Chondrocyte (in vitro differentiated cells): ENCODE data around the gene KLHL10. TPM values are rescaled to one million over a fixed set of nuclear protein-coding genes. Genes with fewer than 3 reads are reported as not detected.
"Not testable (repeated sequence)": the region's sequence is repeated elsewhere in the genome, so short reads cannot be mapped to it uniquely, and the experiment has no call there.

Experiments used
- DNase-seq: peaks from one replicate; pipeline ENCODE4 v3.0.0; 2021; ENCODE audit warnings: mixed read lengths, low spot score
- H3K27ac Mint-ChIP-seq: one replicate; pipeline ENCODE4 v1.8.0; 2021; ENCODE audit warnings: mild to moderate bottlenecking, moderate library complexity, mixed read lengths; ENCODE audit not compliant: unreplicated experiment
- H3K27me3 Mint-ChIP-seq: 2 replicates; pipeline ENCODE4 v1.8.0; 2021; ENCODE audit warnings: low read depth, mixed read lengths
- H3K36me3 Mint-ChIP-seq: 2 replicates; pipeline ENCODE4 v1.8.0; 2021; ENCODE audit warnings: low read depth, mixed read lengths
- H3K4me1 Mint-ChIP-seq: 2 replicates; pipeline ENCODE4 v1.8.0; 2021; ENCODE audit warnings: low read depth, mild to moderate bottlenecking, mixed read lengths
- H3K4me3 Mint-ChIP-seq: one replicate; pipeline ENCODE4 v1.8.0; 2021; ENCODE audit warnings: mild to moderate bottlenecking, moderate library complexity, mixed read lengths; ENCODE audit not compliant: unreplicated experiment
- H3K9me3 Mint-ChIP-seq: 2 replicates; pipeline ENCODE4 v1.8.0; 2021; ENCODE audit warnings: low read depth, mixed read lengths
- total RNA-seq: library from RNA; stranded (reverse); gene quantifications from 3 replicates; pipeline ENCODE4 v1.2.1, GENCODE V29; 2021
- TF ChIP-seq, protein P1 (sequence below): fragments of 200-600 bp; sonication (generic); IDR thresholded peaks from 2 replicates; pipeline ENCODE4 v1.5.0; 2021; ENCODE audit warnings: antibody characterized with exemption, mild to moderate bottlenecking, moderate library complexity

Gene KLHL10
- total RNA-seq, 1 donor from 2014 or later, result not detected

DNA sequence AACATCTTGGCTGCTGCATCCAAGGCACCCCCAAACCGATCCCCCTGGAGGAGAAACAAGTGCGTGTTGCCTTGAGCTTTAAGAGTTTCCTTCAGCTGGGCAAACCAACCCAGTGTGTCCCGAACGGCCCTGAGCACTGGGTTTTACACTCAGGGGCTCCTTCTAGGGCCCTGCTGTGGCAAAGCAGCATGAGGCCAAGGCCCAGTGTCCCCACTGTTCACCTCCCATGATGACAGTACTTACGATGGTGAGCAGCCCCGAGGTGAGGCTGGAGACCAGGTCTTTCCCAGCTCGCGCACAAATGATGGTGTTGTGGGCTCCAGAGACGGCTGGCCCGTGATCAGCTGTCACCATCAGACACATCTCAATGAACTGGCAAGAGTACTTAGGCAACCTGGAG, 34.2 kb downstream of the KLHL10 start:
- peaks cover 43% of the 10 kb centered on the region for H3K36me3 Mint-ChIP-seq
- no peaks in the 10 kb centered on the region for H3K9me3 Mint-ChIP-seq
- TF ChIP-seq, protein P1, sequence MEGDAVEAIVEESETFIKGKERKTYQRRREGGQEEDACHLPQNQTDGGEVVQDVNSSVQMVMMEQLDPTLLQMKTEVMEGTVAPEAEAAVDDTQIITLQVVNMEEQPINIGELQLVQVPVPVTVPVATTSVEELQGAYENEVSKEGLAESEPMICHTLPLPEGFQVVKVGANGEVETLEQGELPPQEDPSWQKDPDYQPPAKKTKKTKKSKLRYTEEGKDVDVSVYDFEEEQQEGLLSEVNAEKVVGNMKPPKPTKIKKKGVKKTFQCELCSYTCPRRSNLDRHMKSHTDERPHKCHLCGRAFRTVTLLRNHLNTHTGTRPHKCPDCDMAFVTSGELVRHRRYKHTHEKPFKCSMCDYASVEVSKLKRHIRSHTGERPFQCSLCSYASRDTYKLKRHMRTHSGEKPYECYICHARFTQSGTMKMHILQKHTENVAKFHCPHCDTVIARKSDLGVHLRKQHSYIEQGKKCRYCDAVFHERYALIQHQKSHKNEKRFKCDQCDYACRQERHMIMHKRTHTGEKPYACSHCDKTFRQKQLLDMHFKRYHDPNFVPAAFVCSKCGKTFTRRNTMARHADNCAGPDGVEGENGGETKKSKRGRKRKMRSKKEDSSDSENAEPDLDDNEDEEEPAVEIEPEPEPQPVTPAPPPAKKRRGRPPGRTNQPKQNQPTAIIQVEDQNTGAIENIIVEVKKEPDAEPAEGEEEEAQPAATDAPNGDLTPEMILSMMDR, result no peak
- no peaks in the 10 kb centered on the region for H3K4me1 Mint-ChIP-seq
- no peak overlapping the region for H3K4me3 Mint-ChIP-seq
- DNase-seq, result no peak
- H3K27ac Mint-ChIP-seq, result peak overlapping the region; percentile 45
- no peaks in the 10 kb centered on the region for H3K27me3 Mint-ChIP-seq

DNA sequence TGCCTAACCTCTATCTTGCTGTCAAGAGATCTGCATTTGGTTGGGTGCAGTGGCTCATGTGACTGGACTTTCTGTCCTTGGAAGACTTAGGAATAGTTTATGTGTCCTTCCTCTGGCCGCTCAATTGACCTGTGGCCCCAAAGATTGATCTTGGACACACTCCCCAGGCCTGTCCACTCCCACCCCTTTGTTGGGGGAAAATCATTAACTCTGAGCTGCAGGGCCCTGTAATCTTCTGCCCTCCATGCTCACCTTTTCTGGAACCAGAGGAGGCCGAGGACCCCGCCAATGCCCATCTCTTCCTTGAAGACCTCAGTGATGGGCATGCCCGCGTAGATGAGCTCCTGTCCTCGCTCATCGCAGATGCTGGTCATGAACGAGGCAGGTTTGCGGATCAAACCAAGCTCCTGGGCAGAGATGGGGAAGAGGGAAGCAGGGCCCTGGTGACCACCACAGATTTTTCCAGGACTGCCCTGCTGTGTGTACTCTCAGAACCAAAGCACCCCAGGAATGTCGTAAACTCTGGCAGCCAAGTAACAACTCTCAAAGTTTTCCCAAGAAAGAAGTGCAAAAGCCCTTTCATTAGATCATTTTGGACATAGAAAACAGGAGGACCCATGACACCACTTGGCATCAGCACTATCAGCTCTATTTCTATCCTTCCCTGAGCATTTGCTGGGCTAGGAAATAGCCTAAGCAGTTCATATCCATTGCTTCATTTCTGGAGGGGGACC, 36.1 kb downstream of the KLHL10 start:
- Mint-ChIP-seq H3K36me3 (peaks cover 42% of the 10 kb centered on the region), H3K9me3 (no peaks in the 10 kb centered on the region), H3K27me3 (no peaks in the 10 kb centered on the region), H3K4me1 (no peaks in the 10 kb centered on the region), H3K4me3 (no peak overlapping the region), H3K27ac (no peak overlapping the region)
- no peak for DNase-seq
- TF ChIP-seq, protein P1, result no peak

DNA sequence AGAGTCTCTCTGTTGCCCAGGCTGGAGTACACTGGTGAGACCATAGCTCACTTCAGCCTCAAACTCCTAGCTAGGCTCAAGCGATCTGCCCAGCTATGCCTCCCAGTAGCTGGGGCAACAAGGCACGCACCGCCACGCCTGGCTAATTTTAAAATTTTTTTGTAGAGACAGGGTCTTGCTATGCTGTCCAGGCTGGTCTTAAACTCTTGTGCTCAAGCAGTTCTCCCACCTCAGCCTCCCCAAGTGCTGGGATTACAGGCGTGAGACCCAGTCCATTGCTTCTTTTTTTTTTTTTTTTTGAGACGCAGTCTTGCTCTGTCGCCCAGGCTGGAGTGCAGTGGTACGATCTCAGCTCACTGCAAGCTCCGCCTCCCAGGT, 36.7 kb downstream of the KLHL10 start:
- H3K4me1 Mint-ChIP-seq, H3K27me3 Mint-ChIP-seq, H3K27ac Mint-ChIP-seq, H3K9me3 Mint-ChIP-seq, H3K4me3 Mint-ChIP-seq, DNase-seq: not testable (repeated sequence)
- peaks cover 42% of the 10 kb centered on the region for H3K36me3 Mint-ChIP-seq

DNA sequence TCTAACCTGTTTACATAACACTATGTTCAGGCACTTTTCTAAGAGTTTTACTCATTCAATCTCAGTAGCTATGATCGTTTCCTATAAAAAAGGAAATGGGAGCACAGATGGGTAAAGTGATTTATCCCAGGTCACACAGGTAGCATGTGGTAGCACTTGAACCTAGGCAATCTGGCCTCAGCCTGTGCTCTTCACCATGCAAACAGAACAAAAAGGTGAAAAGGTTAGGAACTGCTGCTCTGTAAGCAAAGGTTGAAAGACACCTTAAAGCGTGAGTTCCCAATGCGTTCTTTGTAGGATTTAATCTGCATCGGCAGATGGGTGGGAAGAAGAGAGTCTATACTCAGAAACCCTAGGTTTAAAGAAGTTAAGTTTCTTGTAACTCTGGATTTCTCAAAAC, 42.5 kb downstream of the KLHL10 start:
- no peaks in the 10 kb centered on the region for H3K9me3 Mint-ChIP-seq
- TF ChIP-seq, protein P1, result no peak
- no peak overlapping the region for H3K27ac Mint-ChIP-seq
- H3K36me3 Mint-ChIP-seq, result peaks cover 33% of the 10 kb centered on the region
- H3K27me3 Mint-ChIP-seq, result no peaks in the 10 kb centered on the region
- no peak for DNase-seq
- no peaks in the 10 kb centered on the region for H3K4me1 Mint-ChIP-seq
- no peak overlapping the region for H3K4me3 Mint-ChIP-seq

DNA sequence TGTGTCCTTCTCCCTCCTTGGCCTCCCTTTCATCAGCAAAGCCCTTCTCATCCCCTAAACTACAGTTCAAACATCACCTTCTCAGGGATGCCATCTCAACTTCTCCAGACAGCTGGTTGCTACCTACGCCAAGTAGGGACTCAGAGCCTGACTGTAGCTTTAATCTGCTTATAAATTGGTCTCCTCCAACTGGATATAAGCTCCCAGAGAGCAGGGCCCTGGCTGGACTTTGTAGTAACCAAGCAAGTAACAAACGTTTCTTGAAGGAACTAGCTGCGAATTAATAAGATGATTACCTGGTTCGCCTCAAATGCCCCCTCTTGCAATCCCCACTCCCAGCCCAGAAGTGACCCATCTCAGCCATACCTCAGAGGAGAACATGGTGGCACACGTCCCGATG, 45.1 kb downstream of the KLHL10 start:
- Mint-ChIP-seq H3K27ac (no peak overlapping the region), H3K27me3 (no peaks in the 10 kb centered on the region), H3K36me3 (peaks cover 45% of the 10 kb centered on the region), H3K9me3 (no peaks in the 10 kb centered on the region), H3K4me3 (no peak overlapping the region), H3K4me1 (no peaks in the 10 kb centered on the region)
- no peak for DNase-seq
- TF ChIP-seq, protein P1, result no peak

DNA sequence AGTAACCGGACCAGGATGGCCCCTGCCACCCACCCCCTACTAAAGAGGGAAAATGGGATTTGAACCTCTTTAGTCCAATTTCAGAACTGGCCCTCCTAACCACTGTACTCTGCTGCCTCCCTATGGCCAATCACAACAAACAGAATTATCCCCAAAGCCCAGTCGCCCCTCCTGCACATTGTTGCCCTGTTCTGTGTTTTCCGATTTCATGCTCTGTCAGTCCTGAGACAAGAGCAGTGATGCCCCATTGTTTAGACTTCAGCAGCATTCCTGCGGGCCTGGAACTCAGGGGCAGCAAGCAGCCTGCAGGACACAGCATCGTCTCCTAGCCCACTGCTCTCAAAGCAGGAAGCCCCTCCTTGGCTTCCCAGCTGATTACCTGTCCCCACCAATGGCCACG, 48.1 kb downstream of the KLHL10 start:
- Mint-ChIP-seq H3K36me3 (peaks cover 41% of the 10 kb centered on the region), H3K27ac (no peak overlapping the region), H3K27me3 (no peaks in the 10 kb centered on the region), H3K9me3 (no peaks in the 10 kb centered on the region), H3K4me1 (no peaks in the 10 kb centered on the region), H3K4me3 (no peak overlapping the region)
- TF ChIP-seq, protein P1, result peak; percentile 51
- no peak for DNase-seq
